Effector memory CD4-positive, alpha-beta T cell (primary cell): ENCODE measurements around the gene DES.

ENCODE experiments used
- DNase-seq, 3 donors: peaks; one replicate each; pipeline ENCODE4 v3.0.0-alpha.2; 2020
- H3K27ac ChIP-seq: 2 replicates; pipeline ENCODE4 v1.7.0; 2013; ENCODE audit warnings: mild to moderate bottlenecking, low read length, moderate library complexity; ENCODE audit not compliant: insufficient read depth, poor library complexity, severe bottlenecking
- H3K27me3 ChIP-seq: replicated peaks from 2 replicates; pipeline ENCODE4 v1.7.0; 2013; ENCODE audit warnings: mild to moderate bottlenecking, low read length; ENCODE audit not compliant: insufficient read depth, control insufficient read depth, poor library complexity, severe bottlenecking
- H3K36me3 ChIP-seq: 2 replicates; pipeline ENCODE4 v1.7.0; 2013; ENCODE audit warnings: mild to moderate bottlenecking, low read length, moderate library complexity; ENCODE audit not compliant: control insufficient read depth, insufficient read depth
- H3K4me1 ChIP-seq: 2 replicates; pipeline ENCODE4 v1.7.0; 2013; ENCODE audit warnings: low read length, mild to moderate bottlenecking; ENCODE audit not compliant: control insufficient read depth, insufficient read depth, poor library complexity, severe bottlenecking
- H3K4me3 ChIP-seq: 2 replicates; pipeline ENCODE4 v1.7.0; 2013; ENCODE audit warnings: low read length, low read depth, mild to moderate bottlenecking; ENCODE audit not compliant: insufficient read depth, poor library complexity, severe bottlenecking
- H3K9me3 ChIP-seq: 2 replicates; pipeline ENCODE4 v1.7.0; 2013; ENCODE audit warnings: mild to moderate bottlenecking, low read length, moderate library complexity; ENCODE audit not compliant: control insufficient read depth
- total RNA-seq, 3 donors: gene quantifications; one replicate each; lab custom pipeline; 2026; lab: John Stamatoyannopoulos, UW

The DES gene
- 0 reads per million in 3 donors for total RNA-seq

DNA sequence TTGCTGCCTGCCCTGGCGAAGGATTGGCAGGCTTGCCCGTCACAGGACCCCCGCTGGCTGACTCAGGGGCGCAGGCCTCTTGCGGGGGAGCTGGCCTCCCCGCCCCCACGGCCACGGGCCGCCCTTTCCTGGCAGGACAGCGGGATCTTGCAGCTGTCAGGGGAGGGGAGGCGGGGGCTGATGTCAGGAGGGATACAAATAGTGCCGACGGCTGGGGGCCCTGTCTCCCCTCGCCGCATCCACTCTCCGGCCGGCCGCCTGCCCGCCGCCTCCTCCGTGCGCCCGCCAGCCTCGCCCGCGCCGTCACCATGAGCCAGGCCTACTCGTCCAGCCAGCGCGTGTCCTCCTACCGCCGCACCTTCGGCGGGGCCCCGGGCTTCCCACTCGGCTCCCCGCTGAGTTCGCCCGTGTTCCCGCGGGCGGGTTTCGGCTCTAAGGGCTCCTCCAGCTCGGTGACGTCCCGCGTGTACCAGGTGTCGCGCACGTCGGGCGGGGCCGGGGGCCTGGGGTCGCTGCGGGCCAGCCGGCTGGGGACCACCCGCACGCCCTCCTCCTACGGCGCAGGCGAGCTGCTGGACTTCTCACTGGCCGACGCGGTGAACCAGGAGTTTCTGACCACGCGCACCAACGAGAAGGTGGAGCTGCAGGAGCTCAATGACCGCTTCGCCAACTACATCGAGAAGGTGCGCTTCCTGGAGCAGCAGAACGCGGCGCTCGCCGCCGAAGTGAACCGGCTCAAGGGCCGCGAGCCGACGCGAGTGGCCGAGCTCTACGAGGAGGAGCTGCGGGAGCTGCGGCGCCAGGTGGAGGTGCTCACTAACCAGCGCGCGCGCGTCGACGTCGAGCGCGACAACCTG, at the start of gene DES:
TSS of gene DES (plus strand) at position 223 of the 857 bp plus-strand sequence. CDS start at position 309, 86 bp downstream.
- H3K4me3 ChIP-seq, result no peak within 1 kb of the TSS
- H3K27ac ChIP-seq, result no peak within 1 kb of the TSS
- no peaks in the 10 kb centered on the region for H3K36me3 ChIP-seq
- H3K4me1 ChIP-seq, result no peaks in the 10 kb centered on the region
- no peaks in the 10 kb centered on the region for H3K9me3 ChIP-seq
- peaks cover 16% of the 10 kb centered on the region for H3K27me3 ChIP-seq
- no peak for DNase-seq

DNA sequence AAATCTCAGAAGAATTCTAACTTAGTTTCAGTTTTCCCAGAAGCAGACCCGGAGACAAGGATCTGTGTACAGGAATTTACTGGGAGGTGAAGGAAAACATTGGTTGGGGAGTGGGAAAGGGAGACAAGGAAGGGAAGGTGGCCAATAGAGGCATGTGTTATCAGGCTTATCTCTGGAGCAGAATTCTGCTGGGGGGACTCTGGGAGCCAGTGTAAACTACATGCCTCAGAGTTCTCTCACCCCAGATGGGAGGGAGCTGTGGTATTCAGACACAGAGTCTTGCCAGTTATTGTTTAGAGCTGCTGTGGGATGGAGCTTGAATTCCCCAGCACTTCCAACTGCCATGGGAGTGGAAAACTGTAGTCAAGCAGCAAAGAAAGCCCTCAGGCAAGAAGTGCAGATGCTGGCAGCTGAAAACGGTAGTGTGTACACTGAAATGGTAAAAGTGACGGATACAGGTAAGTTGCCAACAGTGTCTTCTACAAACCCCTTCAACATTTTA, 49.4 kb upstream of the DES start:
- Histone ChIP-seq H3K36me3 (peaks cover 6% of the 10 kb centered on the region), H3K4me3 (no peak overlapping the region), H3K27ac (no peak overlapping the region), H3K4me1 (no peaks in the 10 kb centered on the region), H3K9me3 (no peaks in the 10 kb centered on the region), H3K27me3 (no peaks in the 10 kb centered on the region)
- DNase-seq, result no peak

DNA sequence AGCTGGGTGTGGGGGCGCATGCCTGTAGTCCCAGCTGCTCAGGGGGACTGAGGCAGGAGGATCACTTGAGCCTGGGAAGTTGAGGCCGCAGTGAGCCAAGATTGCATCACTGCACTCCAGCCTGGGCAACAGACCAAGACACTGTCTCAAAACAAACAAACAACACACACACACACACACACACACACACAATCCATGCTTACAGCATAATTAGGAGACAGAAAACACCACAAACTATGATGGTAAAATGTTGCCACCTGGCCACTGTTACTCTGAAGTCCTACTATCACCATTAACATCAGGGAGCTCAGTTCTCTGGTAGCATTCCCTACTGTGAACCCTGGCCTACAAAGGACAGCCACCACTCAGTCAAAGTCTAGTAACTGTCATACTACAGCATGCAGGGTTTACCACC, 48.7 kb upstream of the DES start:
- peaks cover 13% of the 10 kb centered on the region for H3K36me3 ChIP-seq
- no peaks in the 10 kb centered on the region for H3K9me3 ChIP-seq
- no peak for DNase-seq
- no peak overlapping the region for H3K4me3 ChIP-seq
- no peaks in the 10 kb centered on the region for H3K4me1 ChIP-seq
- no peaks in the 10 kb centered on the region for H3K27me3 ChIP-seq
- H3K27ac ChIP-seq, result no peak overlapping the region

DNA sequence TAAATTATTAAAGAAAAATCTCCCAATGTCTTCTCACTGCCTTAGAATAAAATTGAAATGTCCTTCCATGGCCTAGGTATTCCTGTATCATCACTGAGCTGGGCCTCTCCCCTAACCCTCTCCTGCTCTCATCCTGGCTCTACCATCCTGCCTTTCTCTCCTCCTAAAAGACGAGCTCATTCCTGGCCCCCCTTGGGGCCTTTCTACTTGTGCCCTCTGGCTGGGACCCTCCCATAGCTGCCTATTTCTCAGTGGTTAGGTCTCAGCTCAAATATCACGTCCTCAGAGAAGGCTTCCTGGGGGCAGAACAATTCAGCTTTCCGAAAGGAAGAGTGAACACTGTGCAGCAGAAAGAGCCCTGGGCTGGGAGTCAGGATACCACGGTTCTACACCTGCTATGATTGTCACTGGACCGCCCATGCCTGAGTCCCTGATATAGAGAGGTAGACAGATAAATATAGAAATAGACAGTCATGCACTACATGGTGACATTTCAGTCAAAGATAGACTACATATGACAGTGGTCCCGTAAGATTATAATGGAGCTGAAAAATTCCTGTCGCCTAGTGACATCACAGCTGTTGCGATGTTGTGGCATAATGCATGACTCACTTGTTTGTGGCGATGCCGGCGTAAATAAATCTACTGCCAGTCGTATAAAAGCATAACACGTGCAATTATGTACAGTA, 39.9 kb upstream of the DES start:
- Histone ChIP-seq H3K27me3 (no peaks in the 10 kb centered on the region), H3K4me3 (no peak overlapping the region), H3K27ac (no peak overlapping the region), H3K36me3 (peaks cover 45% of the 10 kb centered on the region), H3K4me1 (no peaks in the 10 kb centered on the region), H3K9me3 (no peaks in the 10 kb centered on the region)
- no peak for DNase-seq

DNA sequence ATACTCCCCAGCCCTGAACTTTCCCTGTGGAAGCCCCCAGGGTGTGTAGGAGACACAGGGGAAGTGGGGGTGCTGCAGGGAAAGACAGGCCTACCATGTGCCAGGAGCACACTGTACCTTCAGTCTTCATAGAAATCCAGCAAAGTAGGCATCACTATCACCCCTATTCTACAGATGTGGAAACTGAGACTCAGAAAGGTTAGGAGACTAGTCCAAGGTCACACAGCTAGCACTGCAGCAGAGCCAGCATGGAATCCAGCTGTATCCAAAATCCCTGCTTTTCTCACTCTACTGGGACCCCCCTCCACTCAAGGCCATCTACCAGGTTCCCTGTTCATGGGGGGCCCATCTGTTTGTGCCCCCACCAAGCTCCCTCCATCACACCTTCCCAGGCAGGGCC, 37.3 kb upstream of the DES start:
- no peak for DNase-seq
- Histone ChIP-seq H3K36me3 (peaks cover 49% of the 10 kb centered on the region), H3K4me3 (no peak overlapping the region), H3K9me3 (no peaks in the 10 kb centered on the region), H3K4me1 (no peaks in the 10 kb centered on the region), H3K27ac (no peak overlapping the region), H3K27me3 (no peaks in the 10 kb centered on the region)

DNA sequence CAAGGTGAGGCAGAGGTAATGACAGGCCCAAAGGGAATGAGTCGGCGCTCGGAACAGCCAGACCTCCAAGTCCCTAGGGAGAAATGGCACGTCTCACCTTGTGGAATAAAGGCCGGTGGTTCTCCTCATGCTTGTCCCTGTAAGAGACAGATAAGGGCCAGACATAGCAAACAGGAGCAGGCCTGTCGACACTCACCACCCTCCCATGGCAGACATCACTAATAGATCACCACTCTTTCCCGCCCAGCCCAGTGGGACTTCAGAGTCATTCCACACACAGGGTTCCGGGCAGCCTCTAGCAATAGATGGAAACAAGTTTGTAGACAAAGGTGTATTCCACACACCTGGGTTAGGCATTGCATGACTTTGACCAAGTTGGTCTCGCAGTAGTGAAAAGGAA, 36.7 kb upstream of the DES start:
- peaks cover under 1% of the 10 kb centered on the region for H3K4me1 ChIP-seq
- H3K36me3 ChIP-seq, result peaks cover 54% of the 10 kb centered on the region
- no peak overlapping the region for H3K4me3 ChIP-seq
- H3K27ac ChIP-seq, result no peak overlapping the region
- no peak for DNase-seq
- H3K9me3 ChIP-seq, result no peaks in the 10 kb centered on the region
- H3K27me3 ChIP-seq, result no peaks in the 10 kb centered on the region

DNA sequence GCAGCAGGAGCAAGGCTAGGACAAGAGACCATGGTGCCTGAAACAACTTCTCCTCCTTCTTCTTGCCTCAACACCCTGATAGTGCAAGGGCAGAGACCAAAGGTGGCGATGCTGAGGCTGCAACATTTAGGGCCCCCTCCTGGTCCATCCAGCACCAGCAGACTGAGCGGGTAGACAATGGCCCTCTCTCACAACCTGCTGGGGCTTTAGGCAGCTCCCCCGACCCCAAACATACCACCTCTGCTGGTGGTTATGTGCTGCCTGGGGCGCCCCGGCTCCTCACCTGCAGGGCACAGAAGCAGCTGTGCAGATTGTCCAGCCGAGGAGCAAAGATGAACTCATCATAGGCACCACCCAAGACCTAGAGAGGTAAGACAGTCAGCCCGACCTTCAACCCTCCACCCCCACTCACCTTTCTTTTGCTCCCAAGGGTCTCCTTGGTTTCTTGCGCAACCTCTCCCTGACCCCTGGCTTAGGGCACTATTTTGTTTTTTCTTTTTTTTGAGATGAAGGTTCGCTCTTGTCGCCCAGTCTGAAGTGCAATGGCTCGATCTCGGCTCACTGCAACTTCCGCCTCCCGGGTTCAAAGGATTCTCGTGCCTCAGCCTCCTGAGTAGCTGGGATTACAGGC, 34.0 kb upstream of the DES start:
- H3K9me3 ChIP-seq, result no peaks in the 10 kb centered on the region
- DNase-seq, result no peak
- no peak overlapping the region for H3K4me3 ChIP-seq
- H3K36me3 ChIP-seq, result peaks cover 51% of the 10 kb centered on the region
- H3K4me1 ChIP-seq, result peaks cover 17% of the 10 kb centered on the region
- H3K27me3 ChIP-seq, result no peaks in the 10 kb centered on the region
- H3K27ac ChIP-seq, result no peak overlapping the region

DNA sequence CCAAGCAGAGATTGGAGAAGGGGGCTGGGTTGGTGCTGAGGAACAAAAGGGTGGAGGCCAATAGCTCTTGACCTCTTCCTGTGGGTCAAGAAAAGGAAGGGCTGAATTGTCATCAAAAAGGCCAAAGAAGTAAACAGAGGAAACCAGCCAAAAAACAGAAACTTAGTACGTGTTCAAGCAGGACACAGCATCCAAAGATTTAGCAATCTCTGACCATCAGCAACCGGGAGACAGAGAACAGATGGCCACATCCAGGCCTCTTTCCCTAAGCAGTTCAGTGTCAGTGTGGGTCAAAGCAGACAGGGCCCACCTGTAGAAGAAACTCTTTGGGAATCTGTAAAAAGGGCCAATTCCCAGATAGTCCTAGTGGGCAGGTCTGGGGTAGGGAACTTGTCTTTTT, 33.3 kb upstream of the DES start:
- Histone ChIP-seq H3K27me3 (no peaks in the 10 kb centered on the region), H3K4me1 (peaks cover 17% of the 10 kb centered on the region), H3K9me3 (no peaks in the 10 kb centered on the region), H3K27ac (no peak overlapping the region), H3K4me3 (no peak overlapping the region), H3K36me3 (peaks cover 51% of the 10 kb centered on the region)
- no peak for DNase-seq

DNA sequence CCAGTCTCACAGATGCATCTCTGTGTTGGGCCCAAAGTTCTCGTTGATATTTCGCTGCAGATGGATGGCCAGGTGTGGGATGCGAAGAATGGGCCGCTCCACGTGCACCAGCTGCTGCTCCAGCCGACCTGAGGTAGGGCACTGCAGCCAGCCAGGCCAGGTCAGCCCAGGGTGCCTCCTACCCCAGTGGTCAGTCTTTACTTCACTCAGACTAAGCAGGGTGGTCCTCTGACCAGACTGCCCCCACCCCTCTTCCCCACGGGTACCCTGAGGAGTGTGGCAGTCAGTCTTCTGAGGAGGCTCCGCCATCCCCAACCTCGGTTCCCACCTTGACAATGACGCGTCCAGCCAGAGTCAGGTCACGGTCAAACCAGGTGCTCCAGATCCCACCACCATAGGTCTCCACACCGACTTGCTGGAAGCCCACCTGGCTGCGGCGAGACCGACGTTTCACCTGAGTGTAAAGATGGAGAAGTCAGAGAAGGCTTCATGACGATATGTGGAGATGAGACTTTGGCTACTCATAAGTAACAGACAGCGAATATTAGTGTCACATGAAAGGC, 32.1 kb upstream of the DES start:
- Histone ChIP-seq H3K27me3 (no peaks in the 10 kb centered on the region), H3K27ac (no peak overlapping the region), H3K4me1 (peaks cover 17% of the 10 kb centered on the region), H3K9me3 (no peaks in the 10 kb centered on the region), H3K4me3 (no peak overlapping the region), H3K36me3 (peaks cover 44% of the 10 kb centered on the region)
- no peak for DNase-seq
